HG03064 (cell line): ENCODE results near the gene ASCL1.

ENCODE experiments used
- ATAC-seq: cut with Tn5 transposase; IDR thresholded peaks from one replicate; pipeline ENCODE4 v1.9.1; 2021; ENCODE audit warnings: low read depth; ENCODE audit not compliant: unreplicated experiment

Gene ASCL1

GRCh38 chr12:102957339-102958050, at the start of gene ASCL1:
Gene ASCL1 (plus strand): TSS chr12:102957674. CDS start chr12:102958245, 571 bp downstream.
- ATAC-seq = no peak

GRCh38 chr12:102907918-102908317, 49.6 kb upstream of the ASCL1 start:
- ATAC-seq = no peak

- no peak for ATAC-seq
Measured at GRCh38 chr12:102910137-102910536, 47.3 kb upstream of the ASCL1 start.

GRCh38 chr12:102910792-102911191, 46.7 kb upstream of the ASCL1 start:
- ATAC-seq = no peak

- ATAC-seq = no peak
Measured at GRCh38 chr12:102911320-102911719, 46.2 kb upstream of the ASCL1 start.

GRCh38 chr12:102912258-102912657, 45.2 kb upstream of the ASCL1 start:
- no peak for ATAC-seq

- ATAC-seq = no peak
Measured at GRCh38 chr12:102913453-102914226, 43.8 kb upstream of the ASCL1 start.

- ATAC-seq = no peak
Measured at GRCh38 chr12:102916252-102917025, 41.0 kb upstream of the ASCL1 start.

GRCh38 chr12:102917026-102917787, 40.3 kb upstream of the ASCL1 start, which contains the start of gene PAH:
Gene PAH (minus strand): TSS chr12:102917244. CDS start chr12:102917130, 114 bp downstream.
- no peak for ATAC-seq

GRCh38 chr12:102918840-102919239, 38.6 kb upstream of the ASCL1 start:
- no peak for ATAC-seq

GRCh38 chr12:102920271-102920670, 37.2 kb upstream of the ASCL1 start:
- no peak for ATAC-seq

GRCh38 chr12:102921240-102921639, 36.2 kb upstream of the ASCL1 start:
- no peak for ATAC-seq

- no peak for ATAC-seq
Measured at GRCh38 chr12:102927220-102927619, 30.3 kb upstream of the ASCL1 start.

- no peak for ATAC-seq
Measured at GRCh38 chr12:102933168-102933567, 24.3 kb upstream of the ASCL1 start.

- no peak for ATAC-seq
Measured at GRCh38 chr12:102939059-102939458, 18.4 kb upstream of the ASCL1 start.

- ATAC-seq = no peak
Measured at GRCh38 chr12:102939670-102940222, 17.7 kb upstream of the ASCL1 start.

- no peak for ATAC-seq
Measured at GRCh38 chr12:102946042-102946441, 11.4 kb upstream of the ASCL1 start.

GRCh38 chr12:102948941-102949352, 8.5 kb upstream of the ASCL1 start:
- ATAC-seq = no peak

- ATAC-seq = no peak
Measured at GRCh38 chr12:102950107-102950949, 7.1 kb upstream of the ASCL1 start.
